Superior temporal gyrus (tissue), 1 donor: ENCODE measurements around the gene CLIC5.

Experiments
- DNase-seq: peaks from one replicate; pipeline ENCODE4 v3.0.0-alpha.2; 2016; ENCODE audit errors: extremely low spot score

Gene CLIC5

GRCh38 chr6:45895569-45895968 lies 120.1 kb downstream of the CLIC5 start:
- no peak for DNase-seq

GRCh38 chr6:45892696-45893245 lies 122.9 kb downstream of the CLIC5 start:
- no peak for DNase-seq

- no peak for DNase-seq
Measured at GRCh38 chr6:45892196-45892595, 123.5 kb downstream of the CLIC5 start.

- no peak for DNase-seq
Measured at GRCh38 chr6:45886776-45887175, 128.9 kb downstream of the CLIC5 start.

GRCh38 chr6:45884336-45884735 lies 131.3 kb downstream of the CLIC5 start:
- DNase-seq, result no peak

- DNase-seq, result no peak
Measured at GRCh38 chr6:45882671-45883070, 133.0 kb downstream of the CLIC5 start.

- DNase-seq, result no peak
Measured at GRCh38 chr6:45881705-45882467, 133.8 kb downstream of the CLIC5 start.

GRCh38 chr6:45880676-45881075 lies 135.0 kb downstream of the CLIC5 start:
- no peak for DNase-seq

GRCh38 chr6:45880159-45880558 lies 135.5 kb downstream of the CLIC5 start:
- DNase-seq, result no peak

- DNase-seq, result no peak
Measured at GRCh38 chr6:45877970-45878590, 137.6 kb downstream of the CLIC5 start.

- DNase-seq, result no peak
Measured at GRCh38 chr6:45872827-45873365, 142.8 kb downstream of the CLIC5 start.

GRCh38 chr6:45870531-45870930 lies 145.1 kb downstream of the CLIC5 start:
- no peak for DNase-seq

GRCh38 chr6:45864651-45865050 lies 151.0 kb downstream of the CLIC5 start:
- DNase-seq, result no peak

- DNase-seq, result no peak
Measured at GRCh38 chr6:45858691-45859090, 157.0 kb downstream of the CLIC5 start.

- no peak for DNase-seq
Measured at GRCh38 chr6:45857827-45858226, 157.8 kb downstream of the CLIC5 start.

GRCh38 chr6:45855642-45856394 lies 159.8 kb downstream of the CLIC5 start:
- DNase-seq, result no peak

GRCh38 chr6:45854149-45854742 lies 161.4 kb downstream of the CLIC5 start:
- no peak for DNase-seq

- no peak for DNase-seq
Measured at GRCh38 chr6:45851034-45851400, 164.6 kb downstream of the CLIC5 start.

GRCh38 chr6:45850378-45851033 lies 165.2 kb downstream of the CLIC5 start:
- DNase-seq, result no peak

GRCh38 chr6:45845567-45845966 lies 170.1 kb downstream of the CLIC5 start:
- no peak for DNase-seq

- DNase-seq, result no peak
Measured at GRCh38 chr6:45844986-45845385, 170.7 kb downstream of the CLIC5 start.
